ENCODE data around the gene DHRS3.

Gene DHRS3

GRCh38 chr1:12621346-12622335 lies 3.6 kb upstream of the DHRS3 start:
- Histone ChIP-seq H3K27me3 (ENCODE audit: control insufficient read depth, insufficient read depth, low read length) (peaks cover 32% of the 10 kb centered on the region), H3K4me1 (ENCODE audit: control insufficient read depth, insufficient read depth, low read length) (peaks cover 32% of the 10 kb centered on the region), H3K4me3 (ENCODE audit: low read length) (no peak overlapping the region), H3K36me3 (ENCODE audit: insufficient read depth, low read length) (no peaks in the 10 kb centered on the region), H3K4me2 (ENCODE audit: low read length) (no peak overlapping the region), H3K9me3 (replicated peaks; ENCODE audit: low read length) (no peaks in the 10 kb centered on the region), H3K9ac (ENCODE audit: low read depth, low read length) (no peak overlapping the region)

- no peaks in the 10 kb centered on the region for H3K36me3 ChIP-seq (ENCODE audit: insufficient read depth, low read length)
- peaks cover 39% of the 10 kb centered on the region for H3K4me1 ChIP-seq (ENCODE audit: control insufficient read depth, insufficient read depth, low read length)
- H3K4me2 ChIP-seq (ENCODE audit: low read length): no peak overlapping the region
- H3K27me3 ChIP-seq (ENCODE audit: control insufficient read depth, insufficient read depth, low read length): peaks cover 32% of the 10 kb centered on the region
- H3K4me3 ChIP-seq (ENCODE audit: low read length): no peak overlapping the region
- H3K9ac ChIP-seq (ENCODE audit: low read depth, low read length): no peak overlapping the region
- no peaks in the 10 kb centered on the region for H3K9me3 ChIP-seq (replicated peaks; ENCODE audit: low read length)
Observed at GRCh38 chr1:12620931-12621330, 2.9 kb upstream of the DHRS3 start.

GRCh38 chr1:12620488-12620865 lies 2.5 kb upstream of the DHRS3 start:
- H3K4me1 ChIP-seq (ENCODE audit: control insufficient read depth, insufficient read depth, low read length): peaks cover 44% of the 10 kb centered on the region
- no peaks in the 10 kb centered on the region for H3K9me3 ChIP-seq (replicated peaks; ENCODE audit: low read length)
- H3K36me3 ChIP-seq (ENCODE audit: insufficient read depth, low read length): no peaks in the 10 kb centered on the region
- H3K4me3 ChIP-seq (ENCODE audit: low read length): no peak overlapping the region
- H3K9ac ChIP-seq (ENCODE audit: low read depth, low read length): no peak overlapping the region
- peaks cover 32% of the 10 kb centered on the region for H3K27me3 ChIP-seq (ENCODE audit: control insufficient read depth, insufficient read depth, low read length)
- H3K4me2 ChIP-seq (ENCODE audit: low read length): no peak overlapping the region

GRCh38 chr1:12619792-12620487 lies 1.9 kb upstream of the DHRS3 start:
- Histone ChIP-seq H3K4me3 (ENCODE audit: low read length) (no peak overlapping the region), H3K27me3 (ENCODE audit: control insufficient read depth, insufficient read depth, low read length) (peaks cover 32% of the 10 kb centered on the region), H3K9me3 (replicated peaks; ENCODE audit: low read length) (no peaks in the 10 kb centered on the region), H3K4me1 (ENCODE audit: control insufficient read depth, insufficient read depth, low read length) (peaks cover 49% of the 10 kb centered on the region), H3K36me3 (ENCODE audit: insufficient read depth, low read length) (no peaks in the 10 kb centered on the region), H3K9ac (ENCODE audit: low read depth, low read length) (no peak overlapping the region), H3K4me2 (ENCODE audit: low read length) (no peak overlapping the region)

- peak overlapping the region; percentile 70 for H3K4me3 ChIP-seq (ENCODE audit: low read length)
- H3K36me3 ChIP-seq (ENCODE audit: insufficient read depth, low read length): no peaks in the 10 kb centered on the region
- H3K27me3 ChIP-seq (ENCODE audit: control insufficient read depth, insufficient read depth, low read length): peaks cover 33% of the 10 kb centered on the region
- peaks cover 51% of the 10 kb centered on the region for H3K4me1 ChIP-seq (ENCODE audit: control insufficient read depth, insufficient read depth, low read length)
- H3K9ac ChIP-seq (ENCODE audit: low read depth, low read length): peak overlapping the region; percentile 59
- peak overlapping the region; percentile 91 for H3K4me2 ChIP-seq (ENCODE audit: low read length)
- H3K9me3 ChIP-seq (replicated peaks; ENCODE audit: low read length): no peaks in the 10 kb centered on the region
Observed at GRCh38 chr1:12618965-12619791, 1.2 kb upstream of the DHRS3 start.

GRCh38 chr1:12618661-12618964 lies 603 bp upstream of the DHRS3 start:
- no peaks in the 10 kb centered on the region for H3K9me3 ChIP-seq (replicated peaks; ENCODE audit: low read length)

GRCh38 chr1:12617511-12617900 lies 504 bp downstream of the DHRS3 start:
- H3K27me3 ChIP-seq (ENCODE audit: control insufficient read depth, insufficient read depth, low read length): peaks cover 40% of the 10 kb centered on the region
- H3K36me3 ChIP-seq (ENCODE audit: insufficient read depth, low read length): no peaks in the 10 kb centered on the region
- H3K9me3 ChIP-seq (replicated peaks; ENCODE audit: low read length): no peaks in the 10 kb centered on the region
- peaks cover 51% of the 10 kb centered on the region for H3K4me1 ChIP-seq (ENCODE audit: control insufficient read depth, insufficient read depth, low read length)
- peak overlapping the region; percentile 70 for H3K4me3 ChIP-seq (ENCODE audit: low read length)
- H3K4me2 ChIP-seq (ENCODE audit: low read length): peak overlapping the region; percentile 91
- peak overlapping the region; percentile 59 for H3K9ac ChIP-seq (ENCODE audit: low read depth, low read length)

More at GRCh38 chr1:12618661-12618964, 603 bp upstream of the DHRS3 start:
- peaks cover 51% of the 10 kb centered on the region for H3K4me1 ChIP-seq (ENCODE audit: control insufficient read depth, insufficient read depth, low read length)
- H3K4me2 ChIP-seq (ENCODE audit: low read length): peak overlapping the region; percentile 91
- H3K36me3 ChIP-seq (ENCODE audit: insufficient read depth, low read length): no peaks in the 10 kb centered on the region
- H3K9ac ChIP-seq (ENCODE audit: low read depth, low read length): peak overlapping the region; percentile 59
- peaks cover 35% of the 10 kb centered on the region for H3K27me3 ChIP-seq (ENCODE audit: control insufficient read depth, insufficient read depth, low read length)
- H3K4me3 ChIP-seq (ENCODE audit: low read length): peak overlapping the region; percentile 70

- no peaks in the 10 kb centered on the region for H3K9me3 ChIP-seq (replicated peaks; ENCODE audit: low read length)
- no peaks in the 10 kb centered on the region for H3K36me3 ChIP-seq (ENCODE audit: insufficient read depth, low read length)
- peak overlapping the region; percentile 59 for H3K9ac ChIP-seq (ENCODE audit: low read depth, low read length)
- H3K4me1 ChIP-seq (ENCODE audit: control insufficient read depth, insufficient read depth, low read length): peaks cover 51% of the 10 kb centered on the region
- peak overlapping the region; percentile 91 for H3K4me2 ChIP-seq (ENCODE audit: low read length)
- H3K4me3 ChIP-seq (ENCODE audit: low read length): peak overlapping the region; percentile 70
- H3K27me3 ChIP-seq (ENCODE audit: control insufficient read depth, insufficient read depth, low read length): peaks cover 40% of the 10 kb centered on the region
Observed at GRCh38 chr1:12616709-12617373, 1.2 kb downstream of the DHRS3 start.

- no peaks in the 10 kb centered on the region for H3K36me3 ChIP-seq (ENCODE audit: insufficient read depth, low read length)
- peak overlapping the region; percentile 30 for H3K9ac ChIP-seq (ENCODE audit: low read depth, low read length)
- peaks cover 39% of the 10 kb centered on the region for H3K27me3 ChIP-seq (ENCODE audit: control insufficient read depth, insufficient read depth, low read length)
- H3K9me3 ChIP-seq (replicated peaks; ENCODE audit: low read length): no peaks in the 10 kb centered on the region
- peaks cover 51% of the 10 kb centered on the region for H3K4me1 ChIP-seq (ENCODE audit: control insufficient read depth, insufficient read depth, low read length)
- peak overlapping the region; percentile 70 for H3K4me3 ChIP-seq (ENCODE audit: low read length)
- H3K4me2 ChIP-seq (ENCODE audit: low read length): peak overlapping the region; percentile 91
Observed at GRCh38 chr1:12615865-12616708, 1.9 kb downstream of the DHRS3 start.

GRCh38 chr1:12615159-12615864 lies 2.7 kb downstream of the DHRS3 start:
- peak overlapping the region; percentile 50 for H3K4me3 ChIP-seq (ENCODE audit: low read length)
- H3K9me3 ChIP-seq (replicated peaks; ENCODE audit: low read length): no peaks in the 10 kb centered on the region
- H3K4me2 ChIP-seq (ENCODE audit: low read length): peak overlapping the region; percentile 91
- peak overlapping the region; percentile 30 for H3K9ac ChIP-seq (ENCODE audit: low read depth, low read length)
- H3K4me1 ChIP-seq (ENCODE audit: control insufficient read depth, insufficient read depth, low read length): peaks cover 55% of the 10 kb centered on the region
- H3K27me3 ChIP-seq (ENCODE audit: control insufficient read depth, insufficient read depth, low read length): peaks cover 38% of the 10 kb centered on the region
- no peaks in the 10 kb centered on the region for H3K36me3 ChIP-seq (ENCODE audit: insufficient read depth, low read length)

Measured in skeletal muscle satellite cell (primary cell).